Common myeloid progenitor, CD34-positive (primary cell): Measurements from ENCODE around the gene XIRP1.
A peak's percentile ranks its signal among the peaks of the same experiment; 100 is the strongest.

ENCODE experiments used
- CTCF ChIA-PET: fragments of 350-600 bp; sonication (Branson Sonifier 250); formaldehyde crosslinking; loops from one replicate; lab custom pipeline; 2021; ENCODE audit warnings: antibody characterized with exemption; lab: Charles Lee
- POLR2A ChIA-PET: fragments of 350-600 bp; sonication (Branson Sonifier 250); formaldehyde crosslinking; loops from one replicate; lab custom pipeline; 2021; ENCODE audit warnings: antibody characterized with exemption; lab: Charles Lee
- DNase-seq, 3 donors: peaks; one replicate each; pipeline versions ENCODE4 v3.0.0 to v3.0.0-alpha.2; 2013
- H3K27ac ChIP-seq, 2 experiments: 1 replicate in 1 of 2; 2 replicates in 1 of 2; pipeline ENCODE4 v1.7.0; 2013; ENCODE audit warnings: inconsistent platforms in 2 of 2, low read length in 2 of 2, mild to moderate bottlenecking in 2 of 2, low read depth in 1 of 2, moderate library complexity in 1 of 2; ENCODE audit not compliant: severe bottlenecking in 2 of 2, insufficient read depth in 1 of 2, poor library complexity in 1 of 2
- H3K27me3 ChIP-seq, 5 experiments: replicated peaks in 2 of 5; 1 replicate in 3 of 5; 2 replicates in 2 of 5; pipeline versions ENCODE4 v1.6.1 to v1.7.0; 2013; ENCODE audit warnings: low read length in 4 of 5, mild to moderate bottlenecking in 2 of 5, moderate library complexity in 2 of 5, inconsistent platforms in 1 of 5; ENCODE audit not compliant: insufficient read depth in 5 of 5, control insufficient read depth in 4 of 5
- H3K36me3 ChIP-seq, 4 experiments: 1 replicate in 2 of 4; 2 replicates in 2 of 4; pipeline versions ENCODE4 v1.6.1 to v1.7.0; 2013; ENCODE audit warnings: low read length in 3 of 4, control low read depth in 1 of 4, mild to moderate bottlenecking in 1 of 4; ENCODE audit not compliant: control insufficient read depth in 4 of 4, insufficient read depth in 4 of 4
- H3K4me1 ChIP-seq, 4 experiments: 1 replicate in 3 of 4; 2 replicates in 1 of 4; pipeline versions ENCODE4 v1.6.1 to v1.7.1; 2013; ENCODE audit warnings: low read length in 3 of 4, mild to moderate bottlenecking in 3 of 4, control low read depth in 1 of 4, inconsistent platforms in 1 of 4, moderate library complexity in 1 of 4; ENCODE audit not compliant: control insufficient read depth in 4 of 4, insufficient read depth in 4 of 4; ENCODE audit errors: control extremely low read depth in 1 of 4
- H3K4me3 ChIP-seq, 7 experiments: 1 replicate in 4 of 7; 2 replicates in 3 of 7; pipeline versions ENCODE4 v1.5.1 to v1.7.0; 2013; ENCODE audit warnings: mild to moderate bottlenecking in 7 of 7, low read length in 6 of 7, moderate library complexity in 6 of 7, inconsistent platforms in 2 of 7, low read depth in 2 of 7, control low read depth in 1 of 7; ENCODE audit not compliant: insufficient read depth in 4 of 7, control insufficient read depth in 1 of 7; ENCODE audit errors: extremely low read depth in 1 of 7
- H3K9me3 ChIP-seq, 5 experiments: 1 replicate in 4 of 5; 2 replicates in 1 of 5; pipeline versions ENCODE4 v1.6.1 to v1.7.1; 2013; ENCODE audit warnings: low read length in 4 of 5, mild to moderate bottlenecking in 2 of 5, inconsistent platforms in 1 of 5, low read depth in 1 of 5, moderate library complexity in 1 of 5; ENCODE audit not compliant: control insufficient read depth in 4 of 5, insufficient read depth in 2 of 5; ENCODE audit errors: control extremely low read depth in 1 of 5
- WGBS: methylation state at CpG from one replicate; pipeline ENCODE4 v1.1.5; 2013; ENCODE audit not compliant: insufficient coverage; 5-methylcytosine and 5-hydroxymethylcytosine counted together

Gene XIRP1

DNA sequence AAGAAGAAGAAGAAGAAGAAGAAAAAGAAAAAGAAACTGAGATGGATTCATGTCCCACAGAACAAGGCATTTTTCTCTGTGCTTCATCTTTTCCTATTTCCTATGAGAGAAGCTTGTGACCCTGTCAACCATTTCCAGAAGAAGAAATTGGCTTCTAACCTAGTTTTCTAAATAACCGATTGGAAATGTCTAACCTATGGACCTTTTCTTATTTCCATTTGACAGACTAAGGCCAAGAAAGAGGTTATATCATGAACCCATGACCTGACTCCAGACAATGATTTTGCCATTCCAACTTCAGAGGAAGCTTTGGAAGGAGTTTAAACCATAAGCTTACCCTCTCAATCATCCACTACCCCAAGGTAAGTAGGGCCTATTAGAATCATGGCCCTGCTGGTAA lies 22.7 kb downstream of the XIRP1 start:
- WGBS, result 86% methylated on average over 1 of the region's 1 CpG
- H3K4me1 ChIP-seq, result peaks cover 0 to 7% (median 4%) of the 10 kb centered on the region in 4 experiments
- POLR2A ChIA-PET, result no interaction called here
- no peaks in the 10 kb centered on the region for H3K27me3 ChIP-seq
- DNase-seq, result no peak
- no peaks in the 10 kb centered on the region for H3K9me3 ChIP-seq
- H3K27ac ChIP-seq, result no peak overlapping the region
- CTCF ChIA-PET, result interaction anchor here (1.0 to 1.2 kb wide), 3 partner anchors 21 to 122 kb away, joined by 3 read pairs; no protein-coding TSS in a partner anchor
- H3K36me3 ChIP-seq, result no peaks in the 10 kb centered on the region
- H3K4me3 ChIP-seq, result no peak overlapping the region

DNA sequence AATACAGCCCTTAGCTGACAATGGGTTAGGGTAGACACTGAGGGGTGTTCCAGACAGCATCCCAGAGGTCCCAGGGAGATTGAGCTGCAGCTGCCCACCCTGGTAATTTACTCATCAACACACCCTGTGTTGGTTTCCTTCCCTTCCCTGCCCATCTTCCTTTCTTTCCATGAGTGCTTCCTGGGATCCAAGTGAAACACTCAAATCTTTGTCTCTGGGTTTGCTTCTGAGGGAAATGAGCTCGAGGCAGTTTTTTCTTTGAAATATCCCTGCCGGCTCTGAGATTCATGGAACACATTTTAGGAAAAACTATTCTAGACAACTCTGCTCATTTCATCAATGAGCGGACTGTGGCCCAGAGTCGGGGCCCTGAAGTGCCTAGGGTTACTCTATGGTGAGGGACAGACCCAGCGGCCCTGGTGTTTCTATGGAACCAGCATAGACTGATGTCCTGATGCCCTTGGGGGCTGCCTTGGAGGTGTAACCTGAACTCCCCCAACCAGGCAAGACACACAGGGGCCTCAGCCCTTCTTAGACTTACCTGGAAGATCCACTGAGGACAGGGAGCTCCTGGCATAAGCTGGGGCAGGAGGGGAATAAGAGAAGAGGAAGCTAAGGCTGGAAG lies 24.1 kb downstream of the XIRP1 start:
- Histone ChIP-seq H3K36me3 (no peaks in the 10 kb centered on the region), H3K4me3 (no peak overlapping the region), H3K27ac (no peak overlapping the region), H3K4me1 (peaks cover 0 to 7% (median 4%) of the 10 kb centered on the region in 4 experiments), H3K27me3 (no peaks in the 10 kb centered on the region), H3K9me3 (no peaks in the 10 kb centered on the region)
- no peak for DNase-seq
- ChIA-PET CTCF (interaction anchor here (1.3 to 5.3 kb wide), 7 partner anchors 10 to 72 kb away, joined by 3 to 32 read pairs (median 5); no protein-coding TSS in a partner anchor), POLR2A (interaction anchor here (0.6 kb wide), 1 partner anchor 233 kb away, joined by 3 read pairs; no protein-coding TSS in a partner anchor)
- 92% methylated on average over 5 of the region's 5 CpGs for WGBS

DNA sequence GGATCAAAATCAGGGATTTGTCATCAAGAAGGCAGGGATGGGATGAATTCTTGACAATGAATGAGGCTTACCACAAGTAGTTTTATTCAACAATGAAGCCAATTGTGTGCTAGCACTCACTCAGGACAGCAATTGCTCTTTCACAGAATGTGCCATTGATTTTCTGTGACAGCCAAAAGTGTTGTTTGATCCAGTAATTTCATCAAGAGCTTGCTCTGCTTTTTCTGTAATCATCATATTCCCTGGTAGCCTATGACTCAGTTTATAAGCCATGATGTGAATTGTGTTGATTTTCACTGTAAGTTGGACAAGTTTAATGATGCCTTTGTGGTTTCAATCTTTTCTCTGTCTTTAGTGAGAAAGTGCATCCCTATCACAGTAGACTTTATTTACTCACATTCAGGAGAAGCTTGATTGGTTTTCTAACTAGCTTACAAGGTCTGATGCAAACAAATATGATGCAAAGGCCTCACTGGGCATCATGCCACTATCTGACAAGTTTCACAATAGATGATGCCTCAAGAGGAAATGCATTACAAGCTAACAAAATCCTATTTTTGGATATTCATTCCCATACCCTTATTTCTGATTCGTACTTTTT lies 25.4 kb downstream of the XIRP1 start:
- ChIA-PET POLR2A (no interaction called here), CTCF (interaction anchor here (1.1 to 5.3 kb wide), 11 partner anchors 9 to 121 kb away, joined by 3 to 32 read pairs (median 5); no protein-coding TSS in a partner anchor)
- H3K4me3 ChIP-seq, result no peak overlapping the region
- H3K36me3 ChIP-seq, result no peaks in the 10 kb centered on the region
- peak in 2 of 3 donors; percentile 45 to 52 for DNase-seq
- peaks cover 0 to 7% (median 4%) of the 10 kb centered on the region in 4 experiments for H3K4me1 ChIP-seq
- H3K27me3 ChIP-seq, result no peaks in the 10 kb centered on the region
- WGBS, result no CpG with 5 or more reads among the region's 1 CpG
- no peaks in the 10 kb centered on the region for H3K9me3 ChIP-seq
- no peak overlapping the region for H3K27ac ChIP-seq

DNA sequence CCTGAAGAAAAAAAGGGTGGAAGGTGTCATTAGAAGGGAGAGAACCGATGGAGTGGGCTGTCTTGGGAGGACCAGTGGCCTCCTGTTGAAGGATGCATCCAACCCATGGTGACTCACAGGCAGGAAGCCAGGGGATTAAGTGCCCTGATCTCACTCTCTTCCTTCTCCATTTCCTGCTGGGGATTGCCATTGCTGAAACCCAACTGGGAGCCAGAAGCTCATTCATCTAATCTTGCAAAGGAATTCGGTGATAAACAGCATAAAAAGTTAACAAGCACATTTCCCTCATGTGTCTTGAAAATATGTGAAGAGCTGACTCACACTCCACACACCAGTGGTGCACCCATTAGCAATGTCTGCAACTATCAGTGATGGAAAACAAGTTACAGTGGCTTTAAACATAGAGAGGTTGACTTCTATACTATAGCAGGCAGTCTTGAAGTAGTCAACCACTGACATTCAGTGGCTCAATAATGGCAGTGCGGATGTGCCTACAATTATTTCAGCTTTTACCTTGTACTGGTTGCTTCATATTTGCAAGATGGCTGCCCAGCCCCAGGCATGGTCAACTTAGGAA lies 26.2 kb downstream of the XIRP1 start:
- ChIA-PET CTCF (interaction anchor here (1.1 to 5.3 kb wide), 9 partner anchors 9 to 122 kb away, joined by 3 to 32 read pairs (median 5); no protein-coding TSS in a partner anchor), POLR2A (no interaction called here)
- Histone ChIP-seq H3K27me3 (no peaks in the 10 kb centered on the region), H3K4me1 (peaks cover 0 to 7% (median 4%) of the 10 kb centered on the region in 4 experiments), H3K27ac (no peak overlapping the region), H3K9me3 (no peaks in the 10 kb centered on the region), H3K36me3 (no peaks in the 10 kb centered on the region), H3K4me3 (no peak overlapping the region)
- WGBS, result 100% methylated on average over 2 of the region's 3 CpGs
- peak in 2 of 3 donors; percentile 49 to 53 for DNase-seq

DNA sequence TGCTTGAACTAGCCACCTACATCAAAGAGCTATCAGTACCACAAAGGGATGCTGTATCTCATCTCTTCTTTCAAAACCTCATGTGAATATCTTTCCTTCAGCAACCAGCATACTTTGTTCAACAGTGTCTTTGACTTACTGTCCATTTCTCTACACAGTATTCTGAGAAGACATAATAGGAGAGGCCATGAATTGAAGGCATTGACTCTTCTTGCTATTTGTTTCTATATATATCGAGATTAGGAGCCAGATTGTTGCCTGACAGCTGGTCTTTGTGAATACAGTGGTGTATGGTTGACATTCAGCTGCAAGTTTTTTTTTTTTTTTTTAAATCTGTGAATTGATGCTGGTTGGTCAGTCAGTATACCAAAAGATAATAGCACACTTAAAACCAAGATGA lies 26.9 kb downstream of the XIRP1 start:
- H3K4me3 ChIP-seq, result no peak overlapping the region
- WGBS, result no CpG with 5 or more reads among the region's 1 CpG

DNA sequence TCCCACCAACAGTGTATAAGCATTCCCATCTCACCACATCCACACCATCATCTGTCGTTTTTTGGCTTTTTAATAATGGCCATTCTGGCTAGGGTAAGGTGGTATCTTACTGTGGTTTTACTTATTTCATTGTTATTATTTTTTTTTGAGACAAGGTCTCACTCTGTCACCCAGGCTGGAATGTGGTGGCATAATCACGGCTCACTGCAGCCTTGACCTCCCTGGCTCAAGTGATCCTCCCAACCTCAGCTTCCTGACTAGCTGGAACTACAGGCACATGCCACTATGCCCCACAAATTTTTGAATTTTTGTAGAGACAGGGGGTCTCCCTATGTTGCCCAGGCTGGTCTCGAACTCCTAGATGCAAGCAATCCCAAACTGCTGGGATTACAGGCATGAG lies 28.0 kb downstream of the XIRP1 start:
- POLR2A ChIA-PET, result no interaction called here
- CTCF ChIA-PET, result interaction anchor here (1.2 to 5.3 kb wide), 4 partner anchors 8 to 124 kb away, joined by 3 to 32 read pairs (median 4); no protein-coding TSS in a partner anchor

More for the DNA sequence above, 26.9 kb downstream of the XIRP1 start:
- POLR2A ChIA-PET, result no interaction called here
- no peak overlapping the region for H3K27ac ChIP-seq
- no peak for DNase-seq
- H3K4me1 ChIP-seq, result peaks cover 0 to 7% (median 4%) of the 10 kb centered on the region in 4 experiments
- H3K36me3 ChIP-seq, result no peaks in the 10 kb centered on the region
- no peaks in the 10 kb centered on the region for H3K27me3 ChIP-seq
- no peaks in the 10 kb centered on the region for H3K9me3 ChIP-seq
- CTCF ChIA-PET, result interaction anchor here (1.1 to 5.3 kb wide), 8 partner anchors 9 to 123 kb away, joined by 3 to 32 read pairs (median 4); no protein-coding TSS in a partner anchor

More for the DNA sequence above, 28.0 kb downstream of the XIRP1 start:
- Histone ChIP-seq H3K27me3 (no peaks in the 10 kb centered on the region), H3K9me3 (no peaks in the 10 kb centered on the region), H3K36me3 (no peaks in the 10 kb centered on the region), H3K4me3 (no peak overlapping the region), H3K27ac (no peak overlapping the region), H3K4me1 (peaks cover 0 to 7% (median 4%) of the 10 kb centered on the region in 4 experiments)
- WGBS, result 100% methylated on average over 1 of the region's 3 CpGs
- DNase-seq, result no peak
